Erythroblast (primary cell): ENCODE measurements around the gene HLA-DMB.

Experiments used
- DNase-seq, 2 experiments: peaks; one replicate each; lab custom pipeline; 2025; lab: John Stamatoyannopoulos, UW
- GATA1 ChIP-seq: IDR thresholded peaks from 2 replicates; pipeline ENCODE4 v1.6.1; 2011; ENCODE audit warnings: low read depth, mild to moderate bottlenecking, control low read depth, low read length, moderate library complexity
- POLR2A ChIP-seq: IDR thresholded peaks from 2 replicates; pipeline ENCODE4 v1.6.1; 2011; ENCODE audit warnings: mild to moderate bottlenecking, low read length

Gene HLA-DMB

DNA sequence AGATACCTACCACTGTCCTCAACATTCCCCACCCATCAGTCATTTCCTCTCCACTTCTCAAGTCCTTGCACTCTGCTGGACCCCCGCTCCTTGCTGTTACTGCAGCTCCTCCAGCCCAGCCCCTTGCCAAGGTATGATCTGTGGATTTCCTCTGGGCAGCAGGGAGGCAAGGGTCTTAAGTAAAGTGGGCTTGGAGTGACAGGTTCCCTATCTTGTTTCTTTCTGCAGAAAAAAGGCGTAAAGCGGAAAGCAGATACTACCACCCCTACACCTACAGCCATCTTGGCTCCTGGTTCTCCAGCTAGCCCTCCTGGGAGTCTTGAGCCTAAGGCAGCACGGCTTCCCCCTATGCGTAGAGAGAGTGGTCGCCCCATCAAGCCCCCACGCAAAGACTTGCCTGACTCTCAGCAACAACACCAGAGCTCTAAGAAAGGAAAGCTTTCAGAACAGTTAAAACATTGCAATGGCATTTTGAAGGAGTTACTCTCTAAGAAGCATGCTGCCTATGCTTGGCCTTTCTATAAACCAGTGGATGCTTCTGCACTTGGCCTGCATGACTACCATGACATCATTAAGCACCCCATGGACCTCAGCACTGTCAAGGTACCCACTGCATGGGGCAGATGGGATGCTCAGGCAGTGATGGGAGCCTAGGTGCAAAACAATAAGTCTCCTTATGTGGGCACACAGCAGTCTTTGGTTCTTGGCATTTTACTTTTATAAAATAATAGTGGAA is 35.7 kb upstream of the HLA-DMB start:
- no peak for DNase-seq
- TF ChIP-seq GATA1 (no peak), POLR2A (no peak)

DNA sequence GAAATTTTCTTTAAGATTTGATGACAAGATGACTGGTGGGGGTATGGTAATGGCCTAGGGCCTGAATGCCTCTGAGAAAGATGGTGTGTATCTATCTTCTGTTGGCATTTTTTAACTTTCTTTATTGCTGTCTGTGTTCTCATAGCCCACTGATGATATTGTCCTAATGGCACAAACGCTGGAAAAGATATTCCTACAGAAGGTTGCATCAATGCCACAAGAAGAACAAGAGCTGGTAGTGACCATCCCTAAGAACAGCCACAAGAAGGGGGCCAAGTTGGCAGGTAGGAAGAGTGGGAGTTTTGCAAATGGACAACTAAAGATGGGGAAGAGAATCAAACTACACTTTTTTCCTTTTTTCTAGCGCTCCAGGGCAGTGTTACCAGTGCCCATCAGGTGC is 35.1 kb upstream of the HLA-DMB start:
- TF ChIP-seq GATA1 (no peak), POLR2A (no peak)
- DNase-seq: no peak

DNA sequence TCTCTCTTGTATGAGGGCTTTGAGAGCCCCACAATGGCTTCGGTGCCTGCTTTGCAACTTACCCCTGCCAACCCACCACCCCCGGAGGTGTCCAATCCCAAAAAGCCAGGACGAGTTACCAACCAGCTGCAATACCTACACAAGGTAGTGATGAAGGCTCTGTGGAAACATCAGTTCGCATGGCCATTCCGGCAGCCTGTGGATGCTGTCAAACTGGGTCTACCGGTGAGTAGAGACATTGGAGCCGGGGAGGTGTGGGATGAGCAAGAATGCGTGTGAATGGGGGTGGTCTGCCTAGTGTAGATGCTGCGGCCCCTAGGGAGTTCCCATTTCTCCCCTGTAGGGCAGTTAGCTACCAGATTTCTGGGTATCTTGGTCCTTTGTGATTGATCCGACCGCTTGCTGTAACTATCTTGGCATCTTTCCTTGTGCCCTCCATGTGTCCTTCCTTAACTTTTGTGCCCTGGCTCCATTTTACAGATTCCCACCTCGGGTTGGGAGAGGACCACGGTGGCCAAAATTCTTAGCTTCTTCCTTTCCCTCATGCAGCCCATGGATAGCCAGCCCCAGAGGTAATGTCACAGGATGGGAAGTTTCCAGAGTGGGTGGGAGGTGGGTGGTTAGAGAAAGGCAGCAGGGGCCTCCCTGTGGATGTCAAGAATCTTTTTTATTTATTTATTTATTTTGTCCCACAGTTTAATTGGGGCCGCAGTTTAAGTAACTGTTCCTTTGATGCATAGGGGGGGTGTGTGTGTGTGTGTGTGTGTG is 33.9 kb upstream of the HLA-DMB start:
- no peak for TF ChIP-seq POLR2A
- TF ChIP-seq GATA1: no peak
- no peak for DNase-seq

DNA sequence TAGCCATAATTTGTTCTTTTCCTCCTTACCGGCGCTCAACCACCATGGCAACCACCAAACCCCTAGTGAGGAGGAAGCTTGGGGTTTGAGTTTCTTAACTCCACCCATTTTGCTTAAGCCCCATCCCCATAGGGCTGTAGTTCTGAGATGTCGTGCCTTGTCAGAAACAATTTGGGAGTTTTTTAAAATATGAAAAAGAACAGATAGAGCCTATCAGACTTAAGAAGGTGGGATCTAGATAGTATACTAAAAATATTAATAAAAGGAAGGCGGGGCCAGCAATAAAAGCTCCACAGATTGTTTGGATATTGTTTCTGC is 33.1 kb upstream of the HLA-DMB start:
- DNase-seq: peak; percentile 63 to 65
- no peak for TF ChIP-seq POLR2A
- TF ChIP-seq GATA1: no peak

DNA sequence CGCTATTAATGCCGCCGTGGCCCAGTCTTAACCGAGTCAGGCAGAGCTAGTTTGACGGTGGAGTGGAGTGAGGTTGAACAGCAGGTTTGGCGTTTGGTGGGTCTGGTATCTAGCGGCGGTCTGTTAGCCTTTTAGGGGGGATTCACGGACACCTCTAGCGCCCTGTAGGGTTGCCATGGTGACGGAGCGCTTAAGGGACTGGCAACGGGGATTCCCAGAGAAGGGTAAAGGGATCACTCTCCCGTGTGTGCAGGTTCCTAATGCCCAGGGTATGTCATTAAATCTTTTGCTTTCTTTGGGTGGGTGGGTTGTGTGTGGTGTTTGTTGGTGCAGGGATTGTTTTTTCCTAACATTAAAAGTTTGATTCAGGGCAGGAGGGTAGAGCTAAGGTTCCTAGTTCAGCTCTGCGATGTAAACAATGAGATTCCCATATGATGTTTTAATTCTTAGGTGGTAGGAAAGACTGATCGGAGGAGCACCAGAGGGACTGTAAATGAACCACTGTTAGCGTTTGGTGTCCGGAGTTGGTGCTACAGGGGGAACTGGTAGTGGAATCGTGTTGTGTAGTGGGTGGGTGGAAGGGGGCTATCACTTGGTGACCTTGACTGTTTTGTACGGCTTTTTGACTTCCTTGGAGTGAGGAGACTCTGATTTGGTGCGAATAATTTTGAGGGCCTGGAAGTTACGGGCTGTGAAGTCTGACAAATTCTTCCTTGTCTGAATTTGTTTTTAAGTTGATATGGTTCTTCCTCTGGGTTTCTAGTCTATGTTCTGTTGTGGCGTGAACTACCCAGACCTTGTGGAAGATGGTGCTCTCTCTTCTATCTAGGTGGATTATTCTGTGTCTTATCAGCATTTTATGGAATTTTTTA is 32.6 kb upstream of the HLA-DMB start:
- peak; percentile 69 to 79 for DNase-seq
- TF ChIP-seq GATA1 (no peak), POLR2A (no peak)

DNA sequence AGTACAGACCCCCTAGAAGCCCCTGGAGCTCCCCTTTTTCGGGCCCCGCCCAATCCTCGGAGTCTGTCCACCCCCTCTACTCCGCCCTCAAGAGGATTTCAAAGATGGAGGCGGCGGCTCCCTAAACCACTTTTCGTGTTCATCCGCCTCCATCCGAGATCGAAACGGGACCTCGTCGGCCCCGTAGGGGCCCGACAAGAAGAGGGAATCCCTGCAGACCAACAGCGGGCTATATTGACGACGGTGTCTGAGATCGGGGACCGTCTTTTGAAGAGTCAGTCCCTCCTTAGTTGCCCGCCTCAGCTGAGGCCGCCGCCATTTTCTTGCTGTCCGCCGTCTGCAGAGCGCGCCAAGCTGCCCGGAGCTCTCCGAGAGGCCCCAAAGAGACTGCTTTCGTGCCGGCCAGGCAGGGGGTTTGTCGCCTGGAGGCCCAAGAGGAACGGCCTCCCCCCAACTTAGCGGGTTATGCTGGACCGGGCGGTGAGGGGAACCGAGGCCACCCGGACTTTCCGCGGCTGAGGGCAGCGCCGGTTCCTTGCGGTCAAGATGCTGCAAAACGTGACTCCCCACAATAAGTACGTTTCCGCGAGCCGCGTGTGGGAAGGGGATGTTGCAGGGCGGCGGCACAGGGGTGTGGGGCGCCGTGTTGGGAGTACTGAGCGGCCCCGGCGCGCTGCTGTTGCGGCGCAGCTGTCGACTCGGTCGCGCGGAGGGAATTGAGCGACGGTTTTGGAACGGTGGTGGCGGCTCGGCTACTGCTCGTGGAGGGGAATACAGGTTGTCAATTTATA is 31.7 kb upstream of the HLA-DMB start:
- TF ChIP-seq POLR2A (peak; percentile 80), GATA1 (no peak)
- peak; percentile 72 to 82 for DNase-seq

DNA sequence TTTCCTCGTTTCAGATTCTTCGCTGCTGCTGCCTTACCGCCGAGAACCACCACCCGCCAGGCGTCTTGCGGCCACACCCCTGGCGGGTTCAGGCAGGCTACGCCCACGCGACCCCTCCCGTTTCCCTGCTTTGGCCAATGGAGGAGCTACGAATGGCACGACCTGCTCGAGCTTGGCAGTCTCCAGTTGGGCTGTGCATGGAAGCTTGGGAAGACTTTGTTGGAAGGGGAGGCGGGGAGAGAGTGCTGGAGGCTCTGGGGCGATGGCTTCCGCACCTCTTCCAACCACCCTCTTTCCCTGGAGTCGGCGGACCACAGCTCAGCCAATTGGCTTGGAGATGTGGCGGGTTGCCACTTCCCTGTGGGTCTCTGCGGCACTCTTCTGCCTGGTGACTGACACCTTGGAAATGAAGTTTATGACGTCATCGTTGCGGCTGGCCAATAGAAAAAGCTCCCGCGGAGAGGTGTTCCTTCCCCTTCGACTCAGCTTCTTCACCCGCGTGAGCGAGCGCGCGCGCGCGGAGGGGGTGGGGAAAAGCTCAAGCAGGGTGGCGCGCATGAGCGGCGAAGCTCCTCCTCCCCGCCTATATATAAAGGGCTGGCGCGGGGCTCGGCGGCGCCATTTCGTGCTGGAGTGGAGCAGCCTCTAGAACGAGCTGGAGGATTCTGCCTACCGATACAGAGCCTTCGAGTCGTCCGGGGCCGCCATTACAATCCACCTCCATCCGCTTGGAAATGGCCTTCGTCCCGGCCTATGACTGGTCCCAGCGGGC is 30.9 kb upstream of the HLA-DMB start:
- no peak for TF ChIP-seq GATA1
- peak; percentile 100 for TF ChIP-seq POLR2A
- peak; percentile 100 for DNase-seq

DNA sequence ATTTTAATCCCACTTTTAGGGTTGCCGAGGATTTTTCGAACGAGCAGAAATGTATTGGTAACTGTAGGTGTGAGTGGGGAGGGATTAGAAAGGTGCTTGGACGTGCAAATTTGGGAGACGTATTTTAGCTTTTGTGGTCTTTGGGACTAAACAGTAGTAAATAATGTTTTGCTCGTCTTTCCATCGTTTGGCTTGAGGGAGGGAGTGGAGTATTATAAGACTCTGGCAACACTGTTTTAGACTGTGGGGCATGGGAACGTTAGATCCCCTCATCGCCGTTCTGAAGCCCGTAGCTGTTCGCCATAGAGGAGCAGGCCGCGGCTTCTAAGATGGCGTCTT is 30.4 kb upstream of the HLA-DMB start:
- no peak for DNase-seq
- TF ChIP-seq POLR2A (no peak), GATA1 (no peak)

DNA sequence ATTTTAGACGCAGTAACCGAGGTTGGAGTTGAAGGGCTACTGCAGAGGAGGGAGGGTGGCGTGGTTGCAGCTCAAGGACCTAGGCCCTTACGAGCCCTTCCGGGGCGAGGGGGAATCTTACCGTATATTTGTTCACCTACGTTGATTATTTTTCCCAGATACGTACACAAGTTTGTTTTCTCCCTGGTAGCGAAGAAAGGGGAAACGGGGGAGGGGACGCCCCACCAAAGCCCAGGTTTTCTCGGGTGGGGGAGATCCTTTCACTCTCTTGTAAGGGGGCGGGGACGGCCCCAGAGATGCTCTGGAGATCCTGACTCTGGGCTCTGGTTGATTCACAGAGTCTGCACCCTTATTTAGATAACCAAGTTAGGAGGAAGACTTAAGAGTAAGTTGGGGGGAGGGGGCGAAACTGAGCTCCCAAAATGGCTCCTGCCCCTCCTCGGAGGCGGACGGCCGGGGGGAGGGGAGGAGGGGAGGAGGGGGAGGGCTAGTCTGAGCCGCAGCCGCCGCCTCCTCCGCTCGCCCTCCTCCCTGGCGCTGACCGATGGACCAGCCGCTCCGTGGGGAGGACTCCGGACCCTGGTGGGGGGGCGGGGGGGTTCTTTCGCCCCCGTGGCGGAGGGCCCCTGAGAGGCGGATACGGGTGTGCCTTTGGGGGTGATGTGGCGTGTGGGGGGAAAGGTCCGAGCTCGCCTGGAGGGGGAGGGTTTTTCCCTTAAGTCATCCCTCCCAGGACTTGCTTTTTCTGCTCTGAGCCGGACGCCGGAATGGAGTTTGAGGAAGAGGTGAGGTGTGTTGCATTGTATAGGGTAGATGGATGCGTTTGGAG is 29.8 kb upstream of the HLA-DMB start:
- peak; percentile 89 to 90 for DNase-seq
- TF ChIP-seq GATA1: no peak
- TF ChIP-seq POLR2A: peak; percentile 35

DNA sequence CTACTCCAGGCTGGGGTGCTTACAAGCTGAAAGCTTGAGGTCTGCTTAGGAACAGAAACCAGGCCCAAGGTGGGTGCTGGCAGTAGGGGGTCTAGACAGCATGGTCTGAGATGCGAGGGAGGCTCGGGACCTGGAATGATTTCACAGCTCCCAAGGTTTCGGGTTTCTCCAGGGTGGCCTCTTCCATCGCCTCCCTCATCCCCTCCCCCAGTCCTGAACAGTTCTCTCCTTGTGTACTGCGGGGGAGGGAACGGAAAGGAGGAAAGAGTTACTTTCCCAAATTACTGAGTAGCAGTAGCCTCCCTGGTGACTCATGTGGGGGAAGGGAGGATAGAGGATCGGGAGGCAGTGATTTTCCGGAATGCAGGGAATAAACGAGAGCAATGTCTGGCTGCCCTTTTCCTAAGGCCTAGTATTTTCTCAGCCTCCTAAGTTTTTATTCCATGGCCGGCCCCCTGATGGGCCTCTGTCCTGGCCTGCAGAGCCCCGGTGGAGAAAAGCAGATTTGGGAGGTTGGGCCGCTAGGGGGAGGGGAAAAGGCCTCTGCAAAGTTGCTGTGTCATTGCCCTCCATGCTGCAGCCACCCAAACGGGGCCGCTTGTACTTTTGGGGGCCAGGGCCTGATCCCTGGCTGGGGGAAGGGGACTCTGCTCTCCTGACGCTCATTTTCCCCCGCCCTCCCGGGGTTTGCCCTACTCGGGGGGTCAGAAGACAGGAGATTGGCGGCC is 29.0 kb upstream of the HLA-DMB start:
- DNase-seq: peak; percentile 94
- TF ChIP-seq POLR2A (peak; percentile 78), GATA1 (no peak)
